Caco-2 (cell line): ENCODE data around the gene NLRP1. TPM values are rescaled to one million over a fixed set of nuclear protein-coding genes. Genes with fewer than 3 reads are reported as not detected.

Experiments
- BruUV-seq: library from RNA; stranded (reverse); fragments of 400-500 nt; replicated peaks from 2 replicates; lab custom pipeline; 2021; lab: Mats Ljungman, UMichigan
- CTCF ChIA-PET: fragments of 300-600 bp; sonication (Branson Sonifier 250); formaldehyde crosslinking; loops from one replicate; lab custom pipeline; 2022; ENCODE audit warnings: antibody characterized with exemption; lab: Charles Lee
- POLR2A ChIA-PET: fragments of 300-600 bp; sonication (Branson Sonifier 250); formaldehyde crosslinking; loops from one replicate; lab custom pipeline; 2022; ENCODE audit warnings: antibody characterized with exemption; lab: Charles Lee
- DNase-seq, 2 experiments: peaks; one replicate each; pipeline versions ENCODE4 v3.0.0 to v3.0.0-alpha.2; 2020 to 2022
- H3K27me3 ChIP-seq: replicated peaks from 2 replicates; pipeline ENCODE4 v1.6.0; 2011; ENCODE audit warnings: low read length; ENCODE audit not compliant: control insufficient read depth, insufficient read depth
- H3K36me3 ChIP-seq: 2 replicates; pipeline ENCODE4 v1.5.1; 2011; ENCODE audit warnings: low read length; ENCODE audit not compliant: control insufficient read depth, insufficient read depth
- H3K4me1 ChIP-seq: fragments of 250-450 bp; sonication (Bioruptor Pico); 2 replicates; pipeline ENCODE4 v1.5.1; 2020; ENCODE audit warnings: mild to moderate bottlenecking
- H3K4me3 ChIP-seq: 2 replicates; pipeline ENCODE4 v1.5.1; 2011; ENCODE audit warnings: low read depth, mild to moderate bottlenecking, control low read depth, low read length
- H3K9me3 ChIP-seq: fragments of 250-450 bp; sonication (Bioruptor Pico); 2 replicates; pipeline ENCODE4 v1.5.1; 2020; ENCODE audit warnings: mild to moderate bottlenecking, moderate library complexity
- H3K27ac Mint-ChIP-seq: one replicate; pipeline ENCODE4 v1.8.0; 2022; ENCODE audit warnings: mixed read lengths; ENCODE audit not compliant: unreplicated experiment
- H3K27me3 Mint-ChIP-seq: one replicate; pipeline ENCODE4 v1.8.0; 2022; ENCODE audit warnings: mixed read lengths; ENCODE audit not compliant: insufficient read depth, unreplicated experiment
- H3K36me3 Mint-ChIP-seq: one replicate; pipeline ENCODE4 v1.8.0; 2022; ENCODE audit warnings: mild to moderate bottlenecking, mixed read lengths; ENCODE audit not compliant: insufficient read depth, unreplicated experiment
- H3K4me1 Mint-ChIP-seq: one replicate; pipeline ENCODE4 v1.8.0; 2022; ENCODE audit warnings: low read depth, mixed read lengths; ENCODE audit not compliant: unreplicated experiment
- H3K4me3 Mint-ChIP-seq: one replicate; pipeline ENCODE4 v1.8.0; 2022; ENCODE audit warnings: mild to moderate bottlenecking, moderate library complexity, mixed read lengths; ENCODE audit not compliant: unreplicated experiment
- H3K9me3 Mint-ChIP-seq: one replicate; pipeline ENCODE4 v1.8.0; 2022; ENCODE audit warnings: mixed read lengths; ENCODE audit not compliant: unreplicated experiment
- intact Hi-C: fragments of 100-400 bp; cut with micrococcal nuclease; formaldehyde crosslinking; loops from one replicate; pipeline ENCODE4 v1.10.0; 2022; ENCODE audit not compliant: unreplicated experiment
- total RNA-seq: library from RNA; stranded (reverse); gene quantifications from 2 replicates; pipeline ENCODE4 v1.2.3, GENCODE V29; 2022
- TF ChIP-seq, protein P1 (sequence below), 2 experiments: fragments of 200-600 bp in 1 of 2; IDR thresholded peaks; 1 replicate in 1 of 2; 2 replicates in 1 of 2; pipeline versions ENCODE4 v1.5.1 to v1.8.0; 2011 to 2022; ENCODE audit warnings: antibody characterized with exemption in 1 of 2, control low read depth in 1 of 2, inconsistent platforms in 1 of 2, low read depth in 1 of 2, low read length in 1 of 2, mild to moderate bottlenecking in 1 of 2, moderate library complexity in 1 of 2; ENCODE audit not compliant: insufficient read depth in 1 of 2, severe bottlenecking in 1 of 2, unreplicated experiment in 1 of 2

The NLRP1 gene
- total RNA-seq, 1 experiment from 2014 or later, result 0.09 TPM

DNA sequence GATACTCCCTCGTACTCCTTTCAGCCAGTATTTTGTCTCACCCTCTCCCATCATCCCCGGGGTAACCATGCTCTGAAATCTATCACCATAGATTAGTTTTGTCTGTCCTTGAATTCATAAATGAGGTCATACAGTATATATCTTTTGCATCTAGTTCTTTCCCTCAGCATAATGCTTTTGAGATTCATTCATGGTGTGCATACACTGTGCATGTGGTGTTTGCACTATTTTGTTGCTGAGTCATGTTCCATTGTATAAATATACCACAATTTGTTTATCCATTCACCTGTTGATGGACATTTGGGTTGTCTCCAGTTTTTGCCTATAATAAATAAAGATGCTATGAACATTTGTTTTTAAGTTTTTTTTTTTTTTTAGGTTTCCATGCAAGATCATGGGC, 34.2 kb upstream of the NLRP1 start:
- intact Hi-C loops, result no loop called here
- CTCF ChIA-PET, result no interaction called here
- no peaks in the 10 kb centered on the region for H3K36me3 ChIP-seq
- H3K9me3 ChIP-seq, result no peaks in the 10 kb centered on the region
- TF ChIP-seq, protein P1, sequence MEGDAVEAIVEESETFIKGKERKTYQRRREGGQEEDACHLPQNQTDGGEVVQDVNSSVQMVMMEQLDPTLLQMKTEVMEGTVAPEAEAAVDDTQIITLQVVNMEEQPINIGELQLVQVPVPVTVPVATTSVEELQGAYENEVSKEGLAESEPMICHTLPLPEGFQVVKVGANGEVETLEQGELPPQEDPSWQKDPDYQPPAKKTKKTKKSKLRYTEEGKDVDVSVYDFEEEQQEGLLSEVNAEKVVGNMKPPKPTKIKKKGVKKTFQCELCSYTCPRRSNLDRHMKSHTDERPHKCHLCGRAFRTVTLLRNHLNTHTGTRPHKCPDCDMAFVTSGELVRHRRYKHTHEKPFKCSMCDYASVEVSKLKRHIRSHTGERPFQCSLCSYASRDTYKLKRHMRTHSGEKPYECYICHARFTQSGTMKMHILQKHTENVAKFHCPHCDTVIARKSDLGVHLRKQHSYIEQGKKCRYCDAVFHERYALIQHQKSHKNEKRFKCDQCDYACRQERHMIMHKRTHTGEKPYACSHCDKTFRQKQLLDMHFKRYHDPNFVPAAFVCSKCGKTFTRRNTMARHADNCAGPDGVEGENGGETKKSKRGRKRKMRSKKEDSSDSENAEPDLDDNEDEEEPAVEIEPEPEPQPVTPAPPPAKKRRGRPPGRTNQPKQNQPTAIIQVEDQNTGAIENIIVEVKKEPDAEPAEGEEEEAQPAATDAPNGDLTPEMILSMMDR (IDR thresholded peaks at IDR 0.05; ENCODE audit: insufficient read depth in 1 of 2, low read depth in 1 of 2, low read length in 1 of 2, severe bottlenecking in 1 of 2, unreplicated experiment in 1 of 2), result no peak
- H3K27me3 ChIP-seq, result no peaks in the 10 kb centered on the region
- no peak for DNase-seq
- H3K27ac Mint-ChIP-seq, result no peak overlapping the region
- H3K4me3 ChIP-seq, result no peak overlapping the region
- H3K4me1 ChIP-seq, result no peaks in the 10 kb centered on the region
- POLR2A ChIA-PET, result no interaction called here
- H3K9me3 Mint-ChIP-seq, result no peaks in the 10 kb centered on the region
- H3K4me3 Mint-ChIP-seq, result no peak overlapping the region
- H3K27me3 Mint-ChIP-seq, result peaks cover 8% of the 10 kb centered on the region
- BruUV-seq, result no TSS peak
- no peaks in the 10 kb centered on the region for H3K4me1 Mint-ChIP-seq
- H3K36me3 Mint-ChIP-seq, result no peaks in the 10 kb centered on the region

GRCh38 chr17:5615476-5615875, 31.2 kb upstream of the NLRP1 start:
- no peaks in the 10 kb centered on the region for H3K4me1 ChIP-seq
- H3K9me3 Mint-ChIP-seq, result no peaks in the 10 kb centered on the region
- no peak overlapping the region for H3K4me3 Mint-ChIP-seq
- H3K36me3 Mint-ChIP-seq, result no peaks in the 10 kb centered on the region
- ChIA-PET POLR2A (no interaction called here), CTCF (no interaction called here)
- DNase-seq, result no peak
- peaks cover 10% of the 10 kb centered on the region for H3K27me3 Mint-ChIP-seq
- intact Hi-C loops, result no loop called here
- no peaks in the 10 kb centered on the region for H3K27me3 ChIP-seq
- BruUV-seq, result no TSS peak
- no peaks in the 10 kb centered on the region for H3K36me3 ChIP-seq
- H3K4me1 Mint-ChIP-seq, result no peaks in the 10 kb centered on the region
- TF ChIP-seq, protein P1 (IDR thresholded peaks at IDR 0.05; ENCODE audit: insufficient read depth in 1 of 2, low read depth in 1 of 2, low read length in 1 of 2, severe bottlenecking in 1 of 2, unreplicated experiment in 1 of 2), result no peak
- H3K27ac Mint-ChIP-seq, result no peak overlapping the region
- no peak overlapping the region for H3K4me3 ChIP-seq
- no peaks in the 10 kb centered on the region for H3K9me3 ChIP-seq

GRCh38 chr17:5610956-5611355, 26.6 kb upstream of the NLRP1 start:
- Mint-ChIP-seq H3K4me3 (no peak overlapping the region), H3K27ac (no peak overlapping the region), H3K36me3 (no peaks in the 10 kb centered on the region), H3K27me3 (peaks cover 4% of the 10 kb centered on the region), H3K9me3 (no peaks in the 10 kb centered on the region), H3K4me1 (no peaks in the 10 kb centered on the region)
- Histone ChIP-seq H3K4me1 (no peaks in the 10 kb centered on the region), H3K9me3 (no peaks in the 10 kb centered on the region), H3K4me3 (no peak overlapping the region), H3K27me3 (no peaks in the 10 kb centered on the region), H3K36me3 (no peaks in the 10 kb centered on the region)
- no peak for DNase-seq
- intact Hi-C loops, result no loop called here
- BruUV-seq, result no TSS peak
- TF ChIP-seq, protein P1 (IDR thresholded peaks at IDR 0.05; ENCODE audit: insufficient read depth in 1 of 2, low read depth in 1 of 2, low read length in 1 of 2, severe bottlenecking in 1 of 2, unreplicated experiment in 1 of 2), result no peak
- ChIA-PET CTCF (no interaction called here), POLR2A (no interaction called here)
